DMS 273 (cell line): ENCODE measurements around the gene LINGO1.

ENCODE experiments used
- DNase-seq: peaks from one replicate; lab custom pipeline; 2025; ENCODE audit not compliant: unreplicated experiment; lab: John Stamatoyannopoulos, UW

Gene LINGO1

DNA sequence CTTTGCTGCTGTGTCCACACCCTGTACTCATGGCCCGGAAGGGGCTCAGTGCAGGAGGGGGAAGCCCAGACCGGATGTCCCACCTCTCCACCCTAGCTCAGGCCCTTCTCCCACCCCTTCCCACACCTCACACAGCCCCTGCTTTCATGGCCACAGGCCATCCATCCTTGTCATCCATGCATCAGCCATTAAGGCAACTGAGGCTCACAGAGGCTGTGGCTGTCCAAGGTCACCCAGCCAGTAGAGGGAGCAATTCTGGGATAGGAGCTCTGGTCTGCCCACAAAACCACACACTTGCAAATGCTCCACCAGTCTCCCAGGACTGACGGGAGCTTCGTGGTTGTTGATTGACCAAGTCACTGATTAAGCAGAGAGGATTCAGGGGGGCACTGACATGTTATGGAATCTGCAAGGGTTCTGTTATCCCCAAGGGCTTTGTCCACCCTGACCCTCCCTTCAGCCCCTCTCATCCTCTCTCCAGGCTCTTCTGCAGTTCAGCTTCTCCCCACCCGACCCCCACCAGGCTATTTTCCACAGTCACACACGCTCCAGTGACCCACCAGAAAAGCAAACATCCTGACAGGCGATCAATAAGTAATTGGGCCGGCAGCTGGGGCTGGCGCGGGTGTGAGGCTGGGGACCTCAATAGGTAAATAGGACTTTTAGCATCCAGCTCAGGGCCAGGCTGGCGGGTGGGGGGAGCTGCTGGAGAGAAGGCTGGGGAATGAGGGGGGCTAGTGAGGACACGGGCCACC, 15.1 kb downstream of the LINGO1 start:
- peak; percentile 50 for DNase-seq

- DNase-seq, result no peak
Measured at GRCh38 chr15:77616072-77616471, 16.6 kb downstream of the LINGO1 start.

- DNase-seq, result no peak
Measured at GRCh38 chr15:77615472-77615871, 17.2 kb downstream of the LINGO1 start.

- no peak for DNase-seq
Measured at GRCh38 chr15:77614251-77614806, 18.4 kb downstream of the LINGO1 start.

DNA sequence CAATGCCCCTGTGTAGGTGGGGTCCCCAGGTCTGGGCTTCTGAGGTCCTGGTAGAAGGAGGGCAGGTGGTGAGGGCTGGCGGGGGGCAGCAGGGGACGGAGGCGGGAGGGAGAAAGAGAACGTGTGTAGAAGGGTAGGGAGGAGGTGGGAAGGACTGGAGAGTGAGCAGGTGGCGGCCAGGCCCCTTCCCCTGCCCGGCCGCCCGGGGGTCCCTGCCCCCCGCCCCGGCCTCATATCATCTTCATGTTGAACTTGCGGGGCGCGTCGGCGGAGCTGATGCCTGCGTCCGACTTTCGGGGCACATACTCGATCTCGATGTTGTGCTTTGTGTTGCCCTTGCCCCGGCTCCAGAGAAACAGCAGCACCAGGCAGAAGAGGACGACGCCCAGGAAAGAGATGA, 18.9 kb downstream of the LINGO1 start:
- no peak for DNase-seq

DNA sequence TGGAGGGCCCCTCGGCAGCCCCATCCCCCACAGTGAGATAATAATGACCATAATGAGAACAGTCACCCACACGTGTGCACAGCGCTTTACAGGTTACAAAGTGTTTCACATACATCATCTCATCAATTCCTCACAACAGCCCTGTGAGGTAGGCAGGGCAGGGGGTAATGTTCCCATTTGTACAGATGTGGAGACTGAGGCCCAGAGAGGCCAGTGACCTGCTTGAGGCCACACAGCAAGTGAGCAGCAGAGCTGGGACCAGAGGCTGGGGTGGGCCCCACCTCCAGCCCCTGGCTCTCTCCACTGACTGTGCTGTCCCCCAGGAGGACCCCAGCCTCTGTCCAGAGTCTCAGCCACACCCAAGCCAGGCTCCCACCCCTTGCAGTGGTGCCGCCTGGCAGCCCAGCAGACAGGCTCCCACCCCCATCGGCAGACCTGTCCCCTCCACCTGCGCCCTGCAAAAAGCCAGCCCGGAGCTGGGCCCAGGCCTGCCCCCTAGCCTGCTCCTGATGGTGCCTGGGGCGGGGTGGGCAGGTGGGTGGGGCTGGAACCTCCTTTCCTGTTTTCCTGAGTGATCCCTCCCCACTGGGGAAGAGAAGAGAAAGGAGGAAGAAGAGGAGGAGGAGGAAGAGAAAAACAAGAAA, 19.6 kb downstream of the LINGO1 start:
- DNase-seq, result no peak

DNA sequence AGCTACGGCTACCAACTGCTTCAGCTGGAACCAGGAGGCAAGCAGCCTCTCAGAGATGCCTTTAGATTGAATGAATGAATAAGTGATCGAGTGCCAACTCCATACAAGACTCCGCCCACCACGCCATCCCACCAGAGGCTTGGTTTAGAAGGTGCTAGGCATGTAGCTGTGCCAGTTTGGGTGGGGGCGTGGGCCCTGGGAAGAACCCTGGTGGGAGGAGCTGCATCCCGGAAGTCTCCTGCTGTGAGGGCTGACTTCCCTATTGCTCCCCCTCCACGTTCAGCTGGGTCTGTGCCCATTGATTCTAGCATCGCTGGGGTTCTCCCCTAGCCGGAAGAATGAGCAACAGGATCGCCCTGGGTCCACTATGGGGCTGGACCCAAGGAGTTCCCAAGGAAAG, 20.9 kb downstream of the LINGO1 start:
- no peak for DNase-seq

DNA sequence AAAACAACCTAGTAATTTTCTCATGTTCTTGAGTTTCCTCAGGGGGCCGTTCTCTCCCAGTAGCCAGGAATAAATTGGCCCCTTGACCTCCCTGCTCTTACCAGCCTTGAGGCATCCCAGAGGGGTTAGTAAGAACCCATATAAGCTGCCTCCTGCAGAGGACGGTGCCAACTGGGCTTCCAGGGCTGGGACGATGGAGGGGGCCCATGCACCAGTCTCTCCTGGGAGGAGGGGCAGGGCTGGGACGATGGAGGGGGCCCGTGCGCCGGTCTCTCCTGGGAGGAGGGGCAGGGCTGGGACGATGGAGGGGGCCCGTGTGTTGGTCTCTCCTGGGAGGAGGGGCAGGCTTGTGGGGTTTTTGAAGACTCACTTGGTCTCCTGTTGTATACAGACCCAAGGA, 22.0 kb downstream of the LINGO1 start:
- DNase-seq, result no peak

DNA sequence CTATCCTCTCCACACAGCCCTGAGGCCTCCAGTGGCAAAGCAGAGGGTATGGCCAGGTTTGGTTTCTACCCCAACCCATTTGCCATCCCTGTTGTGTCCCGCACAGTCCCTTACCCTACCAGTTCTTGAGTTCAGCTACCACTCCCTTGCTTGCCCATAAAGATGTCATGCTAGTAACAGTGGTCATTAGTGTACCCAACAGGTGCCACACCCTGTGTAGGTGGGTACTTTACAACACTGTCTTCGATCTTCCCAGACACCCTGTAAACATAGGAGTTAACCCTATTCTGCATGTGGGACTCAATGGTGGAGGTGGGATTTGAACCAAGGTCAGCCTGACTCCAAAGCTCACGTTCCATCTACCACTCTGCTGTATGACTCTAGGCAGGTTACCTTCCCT, 23.2 kb downstream of the LINGO1 start:
- DNase-seq, result no peak

GRCh38 chr15:77608774-77609173, 23.9 kb downstream of the LINGO1 start:
- DNase-seq, result no peak

GRCh38 chr15:77607894-77608261, 24.8 kb downstream of the LINGO1 start:
- DNase-seq, result peak; percentile 85

DNA sequence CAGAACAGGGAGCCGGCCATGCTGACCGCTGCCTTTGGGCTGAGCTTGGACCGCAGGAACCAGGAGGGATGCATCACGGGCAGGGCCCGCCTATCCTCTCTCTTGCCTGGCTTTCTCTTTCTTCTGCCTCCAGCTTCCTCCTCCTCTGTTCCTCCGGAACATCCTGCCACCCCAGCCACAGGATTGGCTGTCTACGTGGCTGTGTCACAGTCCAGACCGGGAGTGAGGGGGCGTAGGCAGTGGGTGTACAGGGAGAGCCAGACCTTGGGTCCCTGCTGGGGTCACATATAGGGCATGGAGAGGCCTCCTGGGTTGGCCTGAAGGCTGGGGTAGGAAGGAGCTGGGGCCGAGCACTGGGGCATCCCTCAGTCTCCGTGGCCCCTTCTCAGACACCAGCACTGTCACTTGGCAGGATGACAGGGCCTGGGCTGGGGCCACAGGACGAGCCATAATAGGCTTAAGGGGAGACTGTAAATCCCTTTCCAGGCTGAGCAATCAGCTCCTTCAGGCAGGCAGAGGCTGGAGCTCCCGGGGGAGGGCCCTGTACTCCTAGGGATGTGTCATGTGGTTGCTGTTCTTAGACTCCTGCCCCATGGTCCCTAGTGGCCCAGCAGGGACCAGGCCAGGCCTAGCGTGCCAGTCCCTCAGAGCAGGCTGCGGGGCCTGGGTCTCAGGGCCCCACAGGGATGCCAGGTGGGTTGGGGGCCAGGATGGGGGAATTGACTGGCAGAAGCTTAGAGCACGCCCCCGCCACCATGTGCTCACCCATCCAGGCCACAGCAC, 25.4 kb downstream of the LINGO1 start:
- DNase-seq, result peak; percentile 81

DNA sequence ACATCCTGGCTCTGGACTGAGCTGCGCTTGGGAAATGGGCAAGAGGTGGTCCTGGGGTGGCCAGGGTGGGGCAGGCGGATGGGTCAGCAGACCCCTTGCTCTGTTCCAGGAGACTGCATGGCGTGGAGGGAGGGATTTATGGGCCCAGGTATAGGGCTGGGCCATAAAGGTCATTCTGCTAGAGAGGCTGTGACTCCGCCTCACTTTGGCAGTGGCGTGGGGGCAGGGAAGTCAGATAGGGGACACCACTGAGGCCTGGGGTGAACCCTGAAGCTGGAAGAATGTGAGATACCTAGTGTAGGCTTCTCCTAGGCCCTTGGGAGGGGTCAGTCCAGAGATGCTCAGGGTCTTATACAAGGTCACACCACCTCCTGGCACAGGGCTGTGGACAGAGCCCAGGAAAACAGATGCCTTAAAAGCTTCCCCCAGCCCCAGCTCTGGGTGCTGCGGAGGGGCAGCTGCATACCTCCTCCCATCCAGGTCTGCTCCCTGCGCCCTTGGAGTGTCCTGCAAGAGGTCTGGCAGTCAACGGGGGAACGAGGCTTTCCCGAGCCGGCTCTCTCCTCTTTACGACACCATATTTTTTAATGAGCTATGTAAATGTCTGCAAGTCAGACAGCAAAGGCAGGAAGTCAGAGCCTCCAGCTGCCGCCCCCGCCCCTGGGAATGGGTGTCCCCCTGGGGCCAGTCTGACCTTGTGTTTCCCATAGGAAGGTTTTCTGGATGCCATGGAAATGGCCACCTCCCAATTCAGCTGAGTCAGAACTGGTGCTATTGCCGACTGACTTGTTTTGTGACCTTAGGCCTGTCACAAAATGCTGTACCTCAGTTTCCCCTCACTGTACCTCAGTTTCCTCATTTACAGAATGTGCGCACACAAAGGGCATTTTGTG, 26.3 kb downstream of the LINGO1 start:
- peak; percentile 66 for DNase-seq

- no peak for DNase-seq
Measured at GRCh38 chr15:77605547-77605946, 27.2 kb downstream of the LINGO1 start.

DNA sequence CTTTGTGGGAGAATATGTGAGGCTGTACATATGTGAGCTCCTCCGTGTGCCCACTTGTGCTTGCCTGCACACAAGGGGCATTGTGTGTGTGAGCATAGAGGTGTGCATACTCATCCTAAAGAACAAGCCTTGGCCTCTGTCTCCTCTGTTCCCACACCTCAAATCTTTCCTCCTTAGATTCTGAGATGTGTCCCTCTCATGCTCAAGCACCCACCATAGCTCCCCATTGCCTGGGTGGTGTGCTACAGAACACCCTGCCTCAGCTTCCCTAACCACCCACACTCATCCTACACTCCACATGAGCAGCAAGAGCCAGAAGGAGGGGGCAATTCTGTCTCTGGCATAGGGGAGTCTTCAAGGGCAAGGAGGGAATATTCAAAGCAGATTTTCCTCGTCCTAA, 27.7 kb downstream of the LINGO1 start:
- no peak for DNase-seq

- peak; percentile 61 for DNase-seq
Measured at GRCh38 chr15:77603611-77604336, 28.9 kb downstream of the LINGO1 start.

- no peak for DNase-seq
Measured at GRCh38 chr15:77602800-77603199, 29.9 kb downstream of the LINGO1 start.

- peak; percentile 65 for DNase-seq
Measured at GRCh38 chr15:77599899-77600298, 32.8 kb downstream of the LINGO1 start.

DNA sequence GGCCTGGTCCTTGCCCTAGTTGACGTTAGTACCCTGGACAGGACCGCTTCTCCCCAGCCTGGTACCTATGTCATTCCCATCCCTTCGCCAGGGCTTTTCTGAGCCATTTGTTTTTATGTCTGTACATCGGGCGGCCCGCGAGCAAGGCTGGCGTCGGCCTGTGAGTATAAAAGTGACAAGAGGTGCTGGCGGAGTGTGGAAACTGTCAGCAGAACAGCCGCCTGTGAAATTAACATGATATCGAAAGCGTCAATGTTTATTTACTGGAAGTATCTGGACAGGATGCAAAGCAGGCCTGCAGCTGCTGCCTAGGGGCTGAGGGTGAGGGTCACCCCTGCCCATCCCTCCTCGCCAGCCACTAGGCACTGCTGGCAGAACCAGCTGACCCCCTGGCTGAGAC, 33.4 kb downstream of the LINGO1 start:
- no peak for DNase-seq

DNA sequence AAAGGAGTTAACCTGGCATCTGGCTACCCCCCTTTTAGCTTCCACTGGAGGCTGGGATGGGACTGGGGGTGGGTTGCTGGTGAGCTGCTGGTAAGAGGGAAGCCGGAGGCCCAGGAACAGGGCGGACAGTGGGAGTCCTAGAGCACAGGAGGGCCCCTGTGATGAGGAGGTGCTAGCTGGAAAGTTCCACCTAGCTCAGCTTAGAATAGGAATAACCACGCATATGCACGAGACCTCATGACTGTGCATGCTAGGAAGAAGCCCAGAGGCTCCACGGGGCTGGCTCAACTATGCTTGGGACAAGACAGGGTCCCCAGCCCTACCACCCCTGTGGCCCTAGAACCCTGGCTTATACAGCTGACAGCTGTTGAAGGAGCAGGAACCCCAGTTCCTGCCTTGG, 34.1 kb downstream of the LINGO1 start:
- DNase-seq, result no peak
